ENCODE data around the gene FALEC. TPM values are rescaled to one million over a fixed set of nuclear protein-coding genes. Genes with fewer than 3 reads are reported as not detected.
"Not testable (repeated sequence)": the region's sequence is repeated elsewhere in the genome, so short reads cannot be mapped to it uniquely, and the experiment has no call there.

Gene FALEC
- total RNA-seq, 1 experiment from 2014 or later, result not detected

- no peak for DNase-seq (ENCODE audit: low read depth, low spot score)
- in situ Hi-C loops (cut with HindIII; ENCODE audit: low pct_unique_long_range_greater_than_20kb, low sequenced_read_pairs), result no loop called here
Measured at GRCh38 chr1:150562446-150563339, 47.1 kb downstream of the FALEC start.

GRCh38 chr1:150563340-150564038, 47.9 kb downstream of the FALEC start:
- in situ Hi-C loops (cut with HindIII; ENCODE audit: low pct_unique_long_range_greater_than_20kb, low sequenced_read_pairs), result no loop called here
- DNase-seq (ENCODE audit: low read depth, low spot score), result no peak

- in situ Hi-C loops (cut with HindIII; ENCODE audit: low pct_unique_long_range_greater_than_20kb, low sequenced_read_pairs), result no loop called here
- DNase-seq (ENCODE audit: low read depth, low spot score), result no peak
Measured at GRCh38 chr1:150564051-150564991, 48.8 kb downstream of the FALEC start.

- in situ Hi-C loops (cut with HindIII; ENCODE audit: low pct_unique_long_range_greater_than_20kb, low sequenced_read_pairs), result not testable (repeated sequence)
Measured at GRCh38 chr1:150565240-150565991, 49.9 kb downstream of the FALEC start.

DNA sequence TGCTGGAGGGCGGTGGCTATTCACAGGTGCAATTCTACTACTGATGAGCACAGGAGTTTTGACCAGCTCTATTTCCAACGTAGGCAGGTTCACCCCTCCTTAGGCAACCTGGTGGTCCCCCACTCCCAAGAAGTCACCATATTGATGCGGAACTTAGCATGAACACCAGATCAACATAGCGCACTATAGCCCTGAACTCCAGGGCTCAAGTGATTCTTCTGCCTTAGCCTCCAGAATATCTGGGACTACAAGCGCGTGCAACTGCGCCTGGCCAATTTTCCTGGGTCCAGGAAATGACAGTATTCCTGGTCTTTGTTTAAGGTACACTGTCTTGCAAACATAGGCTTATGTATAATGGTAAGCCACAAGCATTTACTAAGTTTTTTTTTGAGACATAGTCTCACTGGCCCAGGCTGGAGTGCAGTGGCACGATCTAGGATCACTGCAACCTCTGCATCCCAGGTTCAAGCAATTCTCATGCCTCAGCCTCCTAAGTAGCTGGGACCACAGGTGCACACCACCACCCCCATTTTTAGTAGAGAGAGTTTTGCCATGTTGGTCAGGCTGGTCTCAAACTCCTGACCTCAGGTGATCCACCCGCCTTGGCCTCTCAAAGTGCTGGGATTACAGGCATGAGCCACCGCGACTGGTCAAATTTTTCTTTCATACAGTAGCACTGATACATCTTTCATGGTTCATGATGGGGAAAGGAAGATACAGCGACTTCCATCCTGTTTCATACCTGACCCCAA, 51.2 kb downstream of the FALEC start:
- no peak for DNase-seq (ENCODE audit: low read depth, low spot score)
- in situ Hi-C loops (cut with HindIII; ENCODE audit: low pct_unique_long_range_greater_than_20kb, low sequenced_read_pairs), result no loop called here

More at GRCh38 chr1:150565240-150565991, 49.9 kb downstream of the FALEC start:
- not testable (repeated sequence) for DNase-seq (ENCODE audit: low read depth, low spot score)

GRCh38 chr1:150567341-150567716, 51.8 kb downstream of the FALEC start:
- in situ Hi-C loops (cut with HindIII; ENCODE audit: low pct_unique_long_range_greater_than_20kb, low sequenced_read_pairs), result no loop called here
- no peak for DNase-seq (ENCODE audit: low read depth, low spot score)

- in situ Hi-C loops (cut with HindIII; ENCODE audit: low pct_unique_long_range_greater_than_20kb, low sequenced_read_pairs), result no loop called here
- no peak for DNase-seq (ENCODE audit: low read depth, low spot score)
Measured at GRCh38 chr1:150567717-150568593, 52.4 kb downstream of the FALEC start.

GRCh38 chr1:150568594-150568966, 53.0 kb downstream of the FALEC start:
- in situ Hi-C loops (cut with HindIII; ENCODE audit: low pct_unique_long_range_greater_than_20kb, low sequenced_read_pairs), result no loop called here
- no peak for DNase-seq (ENCODE audit: low read depth, low spot score)

- no peak for DNase-seq (ENCODE audit: low read depth, low spot score)
- in situ Hi-C loops (cut with HindIII; ENCODE audit: low pct_unique_long_range_greater_than_20kb, low sequenced_read_pairs), result loop anchor here (10.0 kb wide), 1 partner anchor 72 kb away; no protein-coding TSS in a partner anchor
Measured at GRCh38 chr1:150572918-150573647, 57.5 kb downstream of the FALEC start.

- in situ Hi-C loops (cut with HindIII; ENCODE audit: low pct_unique_long_range_greater_than_20kb, low sequenced_read_pairs), result loop anchor here (10.0 kb wide), 1 partner anchor 71 kb away; no protein-coding TSS in a partner anchor
Measured at GRCh38 chr1:150573648-150574071, 58.1 kb downstream of the FALEC start.

GRCh38 chr1:150574260-150575071, 58.9 kb downstream of the FALEC start:
- DNase-seq (ENCODE audit: low read depth, low spot score), result no peak
- in situ Hi-C loops (cut with HindIII; ENCODE audit: low pct_unique_long_range_greater_than_20kb, low sequenced_read_pairs), result loop anchor here (10.0 kb wide), 1 partner anchor 70 kb away; no protein-coding TSS in a partner anchor

More at GRCh38 chr1:150573648-150574071, 58.1 kb downstream of the FALEC start:
- not testable (repeated sequence) for DNase-seq (ENCODE audit: low read depth, low spot score)

GRCh38 chr1:150575072-150575489, 59.5 kb downstream of the FALEC start:
- in situ Hi-C loops (cut with HindIII; ENCODE audit: low pct_unique_long_range_greater_than_20kb, low sequenced_read_pairs), result loop anchor here (10.0 kb wide), 1 partner anchor 70 kb away; no protein-coding TSS in a partner anchor
- DNase-seq (ENCODE audit: low read depth, low spot score), result no peak

DNA sequence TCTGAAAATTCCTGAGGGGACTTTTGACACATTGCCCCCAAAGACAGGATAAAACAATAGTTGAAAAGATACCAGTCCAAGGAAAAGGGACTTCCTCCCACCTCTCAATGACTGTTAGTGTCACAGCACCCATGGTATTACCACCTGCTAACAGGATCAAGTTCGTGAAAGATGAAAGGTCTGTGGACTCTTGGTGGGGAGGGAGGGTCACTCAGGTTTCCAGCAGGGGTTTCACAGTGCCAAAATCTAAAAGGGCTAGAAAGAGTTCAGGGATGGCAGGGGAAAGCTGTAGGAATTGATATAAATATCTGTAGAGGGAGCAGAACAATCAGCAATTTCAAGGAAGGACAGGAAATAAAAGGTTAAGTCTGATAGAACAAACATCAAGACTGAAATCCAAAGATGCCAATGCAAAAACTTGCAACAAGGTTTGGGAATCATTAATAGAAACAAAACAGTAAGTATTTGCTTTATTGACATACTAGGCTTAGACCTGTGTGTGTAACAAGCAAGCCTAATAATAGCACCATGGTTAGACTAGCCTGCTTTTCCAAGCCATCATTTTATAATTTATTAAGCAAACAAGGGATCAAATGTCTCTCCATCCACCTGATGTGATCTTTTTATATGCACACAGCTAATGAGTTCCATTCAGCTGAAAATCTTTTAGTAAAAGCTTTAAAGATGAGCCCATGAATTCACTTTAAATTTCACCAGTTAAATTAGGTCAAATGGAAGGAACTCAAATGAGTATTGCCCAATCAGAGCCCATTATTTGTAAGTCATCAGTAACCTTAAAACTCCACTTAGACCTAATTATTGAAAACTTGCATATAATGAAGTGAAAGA, 60.2 kb downstream of the FALEC start:
- in situ Hi-C loops (cut with HindIII; ENCODE audit: low pct_unique_long_range_greater_than_20kb, low sequenced_read_pairs), result loop anchor here (10.0 kb wide), 1 partner anchor 69 kb away; no protein-coding TSS in a partner anchor

More for the DNA sequence above, 60.2 kb downstream of the FALEC start:
- no peak for DNase-seq (ENCODE audit: low read depth, low spot score)

Measured in SK-MEL-5 (cell line).